Fibroblast of peridontal ligament (primary cell): Measurements from ENCODE around the gene RXFP4.

ENCODE experiments used
- DNase-seq: peaks from one replicate; pipeline ENCODE4 v3.0.0-alpha.2; 2010; ENCODE audit errors: extremely low read depth

Gene RXFP4

GRCh38 chr1:155960081-155960745 lies 18.8 kb downstream of the RXFP4 start:
- no peak for DNase-seq

- DNase-seq: peak; percentile 78
Observed at GRCh38 chr1:155961937-155962336, 20.5 kb downstream of the RXFP4 start.

- peak; percentile 12 for DNase-seq
Observed at GRCh38 chr1:155962599-155963211, 21.3 kb downstream of the RXFP4 start.

GRCh38 chr1:155964193-155964592 lies 22.8 kb downstream of the RXFP4 start:
- no peak for DNase-seq

GRCh38 chr1:155966135-155966534 lies 24.7 kb downstream of the RXFP4 start:
- no peak for DNase-seq

- no peak for DNase-seq
Observed at GRCh38 chr1:155966750-155967149, 25.3 kb downstream of the RXFP4 start.

- no peak for DNase-seq
Observed at GRCh38 chr1:155967341-155968050, 26.1 kb downstream of the RXFP4 start.

- DNase-seq: no peak
Observed at GRCh38 chr1:155968051-155968400, 26.6 kb downstream of the RXFP4 start.

- DNase-seq: peak; percentile 56
Observed at GRCh38 chr1:155968670-155969069, 27.2 kb downstream of the RXFP4 start.

- no peak for DNase-seq
Observed at GRCh38 chr1:155969377-155969791, 27.9 kb downstream of the RXFP4 start.

GRCh38 chr1:155970531-155971167 lies 29.2 kb downstream of the RXFP4 start:
- peak; percentile 69 for DNase-seq

- no peak for DNase-seq
Observed at GRCh38 chr1:155971910-155972809, 30.7 kb downstream of the RXFP4 start.

GRCh38 chr1:155973723-155974122 lies 32.3 kb downstream of the RXFP4 start:
- DNase-seq: no peak

- peak; percentile 56 for DNase-seq
Observed at GRCh38 chr1:155974208-155975115, 33.0 kb downstream of the RXFP4 start.

GRCh38 chr1:155975375-155976061 lies 34.1 kb downstream of the RXFP4 start:
- no peak for DNase-seq

GRCh38 chr1:155976062-155976912 lies 34.8 kb downstream of the RXFP4 start:
- peak; percentile 87 for DNase-seq

GRCh38 chr1:155976913-155977689 lies 35.7 kb downstream of the RXFP4 start:
- DNase-seq: no peak

- DNase-seq: no peak
Observed at GRCh38 chr1:155977690-155978324, 36.4 kb downstream of the RXFP4 start.
